Stimulated activated CD4-positive, alpha-beta T cell treated with anti-CD3 and anti-CD28 coated beads, Interleukin-4, amount 100 ng/mL, for 4 hours (primary cell): Measurements from ENCODE around the gene RUNX2.
"Not testable (repeated sequence)": the region's sequence is repeated elsewhere in the genome, so short reads cannot be mapped to it uniquely, and the experiment has no call there.

Experiments
- DNase-seq, 2 experiments: peaks; one replicate each; pipeline ENCODE4 v3.0.0-alpha.2; 2020

RUNX2 gene

DNA sequence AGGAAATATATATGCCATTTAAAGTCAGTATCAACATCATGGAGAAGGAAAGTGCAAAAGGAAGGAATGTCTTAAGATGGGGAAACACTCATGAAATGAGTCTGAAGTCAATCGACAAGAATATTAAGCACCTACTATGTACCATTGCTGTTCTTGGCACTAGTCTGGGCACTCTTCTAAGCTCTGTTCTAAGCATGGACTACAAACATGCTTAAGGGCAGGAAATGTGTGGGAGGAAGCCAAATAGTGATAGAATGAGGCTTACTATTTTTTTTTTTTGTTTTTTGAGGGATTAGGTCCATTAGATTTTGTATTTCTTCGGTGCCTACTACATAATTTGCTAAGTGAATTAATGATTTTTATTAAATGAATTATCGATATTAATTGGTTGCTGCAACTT, 133.4 kb downstream of the RUNX2 start:
- DNase-seq = no peak

GRCh38 chr6:45462190-45463134, 134.3 kb downstream of the RUNX2 start:
- no peak for DNase-seq

- DNase-seq = no peak
Observed at GRCh38 chr6:45464685-45465084, 136.6 kb downstream of the RUNX2 start.

DNA sequence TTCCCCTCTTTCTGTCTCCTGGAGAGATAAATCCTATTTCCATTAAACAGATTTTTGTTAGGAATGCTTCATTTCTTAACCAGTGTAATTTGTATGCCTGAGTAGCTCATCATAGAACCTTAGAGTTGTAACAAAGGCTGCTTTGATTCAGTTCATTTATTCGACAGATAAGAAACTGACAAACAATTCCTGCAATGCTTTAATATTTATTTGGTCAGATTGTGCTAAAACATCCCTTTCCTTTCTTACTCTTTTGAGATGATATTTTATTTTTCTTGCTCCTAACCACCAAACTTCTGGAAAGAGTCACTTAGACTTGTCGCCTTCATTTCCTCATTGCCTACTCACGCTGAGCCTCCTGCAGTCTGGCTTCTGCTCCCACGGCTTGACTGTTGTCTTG, 138.6 kb downstream of the RUNX2 start:
- DNase-seq = no peak

DNA sequence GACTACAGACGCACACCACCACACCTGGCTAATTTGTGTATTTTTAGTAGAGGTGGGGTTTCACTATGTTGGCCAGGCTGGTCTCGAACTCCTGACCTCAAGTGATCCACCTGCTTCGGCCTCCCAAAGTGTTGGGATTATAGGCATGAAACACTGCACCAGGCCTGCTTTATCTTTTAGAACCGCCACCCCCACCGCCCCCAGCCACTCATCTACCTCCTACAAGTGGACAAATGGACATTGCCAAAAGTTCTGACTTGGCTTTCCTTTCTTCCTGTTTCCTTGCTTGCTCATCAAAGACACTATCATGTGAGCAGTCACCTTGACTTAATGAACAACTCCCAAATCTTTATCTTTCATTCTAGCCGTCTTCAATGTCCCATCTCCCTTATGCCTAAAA, 139.3 kb downstream of the RUNX2 start:
- DNase-seq = not testable (repeated sequence)

- no peak for DNase-seq
Observed at GRCh38 chr6:45467853-45468252, 139.7 kb downstream of the RUNX2 start.

- no peak for DNase-seq
Observed at GRCh38 chr6:45469663-45470062, 141.5 kb downstream of the RUNX2 start.

- no peak for DNase-seq
Observed at GRCh38 chr6:45470131-45470738, 142.1 kb downstream of the RUNX2 start.

DNA sequence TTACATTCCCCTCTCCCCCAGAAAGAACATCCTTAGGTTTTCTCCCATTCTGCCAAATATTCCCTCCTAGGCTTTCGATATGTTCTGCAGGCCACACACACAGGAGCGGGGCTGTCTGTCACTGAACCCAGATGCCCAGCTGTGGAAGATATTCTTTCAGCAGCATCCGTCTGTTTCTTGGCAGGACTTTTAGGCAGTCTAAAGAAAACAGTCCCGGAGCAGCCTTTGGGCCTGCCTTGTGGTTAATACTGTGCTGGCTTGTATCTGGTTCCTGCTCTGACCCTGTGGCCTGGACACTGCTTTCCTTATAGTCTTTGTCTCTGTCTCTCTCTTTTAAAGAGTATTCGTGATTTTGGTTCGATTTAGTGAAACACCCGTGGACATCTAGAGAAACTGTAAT, 144.3 kb downstream of the RUNX2 start:
- no peak for DNase-seq

- DNase-seq = no peak
Observed at GRCh38 chr6:45473121-45473993, 145.2 kb downstream of the RUNX2 start.

DNA sequence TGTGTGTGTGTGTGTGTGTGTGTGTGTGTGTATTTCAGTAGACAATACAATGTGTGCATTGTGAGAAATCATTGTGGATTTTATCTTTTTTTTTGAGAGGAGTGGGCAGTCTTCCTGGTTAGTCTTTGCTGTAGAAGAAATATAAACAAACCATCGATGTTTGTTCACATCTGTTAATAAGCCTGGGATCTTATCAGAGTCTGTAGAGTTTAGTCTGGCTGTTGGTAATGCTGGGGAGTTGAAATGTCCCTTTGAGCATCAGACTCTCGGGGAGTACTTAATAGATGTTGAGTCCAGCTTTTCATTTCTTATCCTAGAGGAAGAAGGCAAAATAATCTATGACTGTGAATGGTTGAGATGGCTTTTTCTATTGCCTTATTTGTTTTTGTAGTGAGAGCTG, 146.2 kb downstream of the RUNX2 start:
- no peak for DNase-seq

GRCh38 chr6:45476341-45476740, 148.2 kb downstream of the RUNX2 start:
- DNase-seq = no peak

DNA sequence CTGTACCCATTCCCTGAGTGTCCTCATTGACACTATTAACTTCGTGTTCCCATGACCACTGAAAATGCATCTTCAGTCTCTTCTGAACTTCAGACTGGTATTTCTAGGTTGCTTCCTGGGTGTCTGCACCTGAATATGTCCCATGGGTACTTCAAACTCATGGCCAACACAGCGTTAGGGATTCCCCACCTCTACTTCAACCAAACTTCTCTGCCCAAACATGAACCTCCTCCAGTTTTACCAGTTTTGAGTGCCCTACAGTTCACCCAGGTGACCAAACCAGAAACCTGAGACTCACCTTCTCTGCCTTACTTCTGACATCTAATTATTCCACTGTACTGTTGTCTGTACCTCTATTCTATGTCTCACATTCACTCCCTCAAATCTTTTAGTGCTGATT, 149.1 kb downstream of the RUNX2 start:
- no peak for DNase-seq

- DNase-seq = no peak
Observed at GRCh38 chr6:45477790-45478189, 149.7 kb downstream of the RUNX2 start.

DNA sequence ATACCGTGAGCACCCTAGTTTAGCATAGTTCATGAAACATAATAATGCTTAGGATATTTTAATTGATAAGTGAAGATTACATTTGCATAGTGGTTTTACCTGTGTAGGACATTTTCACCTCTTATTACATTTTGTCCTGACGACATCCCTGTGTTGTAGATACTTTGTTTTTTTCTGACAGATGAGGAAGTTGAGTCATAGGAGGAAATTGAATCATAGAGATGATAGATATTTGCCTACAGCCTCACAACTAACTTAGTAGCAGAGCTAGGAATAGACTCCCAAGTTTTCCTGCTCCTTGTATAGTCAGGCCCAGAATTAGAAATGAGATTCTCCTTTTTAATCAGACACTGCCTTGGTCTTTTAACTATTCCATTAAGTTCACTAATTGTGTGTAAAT, 150.1 kb downstream of the RUNX2 start:
- no peak for DNase-seq

GRCh38 chr6:45479834-45480751, 152.0 kb downstream of the RUNX2 start:
- no peak for DNase-seq

DNA sequence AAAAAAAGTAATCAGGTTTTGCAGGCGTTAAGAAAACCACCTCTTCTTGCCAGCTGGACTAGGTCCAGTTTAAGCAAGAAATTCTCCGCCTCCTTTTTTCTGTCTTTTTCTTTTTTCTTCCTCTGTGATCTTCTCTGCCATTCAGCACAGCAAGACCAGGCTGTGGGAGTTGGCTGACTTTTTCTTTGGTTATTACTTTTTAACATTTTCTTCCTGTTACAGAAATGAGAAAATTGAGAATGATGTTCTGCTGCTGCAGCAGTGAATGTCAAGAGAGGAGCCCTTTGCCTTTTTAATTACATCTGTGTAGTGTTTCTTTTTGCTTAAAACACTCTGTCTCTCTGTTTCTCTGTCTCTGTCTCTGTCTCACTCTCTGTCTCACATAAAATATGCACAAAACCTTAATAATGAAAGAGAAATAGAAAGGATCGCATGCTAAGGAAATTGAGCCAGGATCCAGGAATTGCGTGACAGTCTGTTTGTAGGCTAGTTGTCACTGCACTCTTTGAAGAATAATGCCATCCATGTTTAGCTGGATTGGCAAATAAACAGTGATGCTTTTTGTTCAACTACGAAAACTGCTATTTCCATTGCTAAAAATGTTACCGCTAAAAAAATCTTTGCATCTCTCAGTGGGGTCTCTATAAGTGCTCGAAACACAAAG, 152.8 kb downstream of the RUNX2 start:
- no peak for DNase-seq

DNA sequence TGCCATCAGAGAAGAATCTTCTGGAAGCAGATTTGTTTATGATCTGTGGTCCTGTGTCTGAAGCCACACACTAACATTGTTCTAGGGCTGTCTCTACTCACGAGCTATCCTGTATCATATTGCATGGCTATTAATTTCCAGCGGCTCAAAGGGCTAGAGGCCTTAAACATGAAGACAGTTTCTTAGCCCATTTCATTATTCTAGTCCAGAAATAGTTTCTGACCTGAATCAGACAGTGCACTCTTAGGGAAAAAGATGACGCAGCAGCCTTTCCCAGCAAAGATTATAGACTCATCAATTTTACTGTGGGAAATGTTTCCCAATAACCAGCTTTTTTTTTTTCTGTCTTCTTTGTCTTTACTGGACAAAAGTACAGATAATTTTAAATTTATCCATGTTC, 154.9 kb downstream of the RUNX2 start:
- no peak for DNase-seq

DNA sequence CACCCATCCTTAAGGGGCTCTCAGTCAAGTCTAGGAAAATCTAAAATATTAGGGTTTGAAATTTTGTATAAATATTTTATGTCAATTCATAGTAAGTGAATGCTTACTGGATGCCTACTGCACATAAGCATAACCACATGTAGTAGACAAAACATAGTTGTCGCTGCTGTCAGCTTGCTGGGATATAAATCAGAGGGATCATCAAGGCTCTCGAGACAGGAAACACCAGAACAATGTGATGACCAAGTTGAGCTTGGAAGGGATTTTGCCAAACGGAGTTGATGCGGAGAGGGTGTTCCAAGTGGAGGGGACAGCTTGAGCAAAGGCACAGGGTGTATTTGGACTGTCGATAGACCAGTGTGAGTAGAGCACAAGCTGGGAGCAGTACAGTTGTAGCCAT, 155.4 kb downstream of the RUNX2 start:
- DNase-seq = no peak

GRCh38 chr6:45486736-45487135, 158.6 kb downstream of the RUNX2 start:
- no peak for DNase-seq

DNA sequence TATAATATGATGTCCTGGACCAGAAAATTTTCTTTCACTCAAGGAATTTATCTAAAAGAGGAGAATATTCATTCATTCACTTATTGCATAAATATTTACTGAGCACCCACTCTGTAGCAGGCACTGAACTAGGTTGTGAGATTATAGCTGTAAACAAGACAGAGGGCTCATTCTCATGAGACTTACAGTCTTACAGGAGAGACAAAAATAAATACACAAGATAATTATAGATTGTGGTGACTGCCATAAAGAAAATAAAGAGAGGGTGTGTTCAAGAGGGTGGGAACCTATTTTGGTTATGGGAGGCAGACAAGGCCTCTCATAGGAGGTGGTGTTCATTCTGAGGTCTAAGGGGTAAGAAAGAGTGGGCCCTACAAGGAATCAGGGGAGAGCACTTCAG, 159.5 kb downstream of the RUNX2 start:
- no peak for DNase-seq

- no peak for DNase-seq
Observed at GRCh38 chr6:45488269-45488668, 160.1 kb downstream of the RUNX2 start.
